Large intestine (tissue), 12 donors: Measurements from ENCODE around the gene SRSF10. TPM values are rescaled to one million over a fixed set of nuclear protein-coding genes. Genes with fewer than 3 reads are reported as not detected.
A peak's percentile ranks its signal among the peaks of the same experiment; 100 is the strongest.

Experiments
- DNase-seq, 2 donors: peaks; one replicate each; pipeline versions ENCODE4 v3.0.0 to v3.0.0-alpha.2; 2013
- H3K27ac ChIP-seq: one replicate; pipeline ENCODE4 v1.5.1; 2013; ENCODE audit warnings: low read length
- H3K27me3 ChIP-seq: 2 replicates; pipeline ENCODE4 v1.6.1; 2013; ENCODE audit warnings: low read length; ENCODE audit not compliant: control insufficient read depth, insufficient read depth
- H3K36me3 ChIP-seq: 2 replicates; pipeline ENCODE4 v1.6.1; 2013; ENCODE audit warnings: low read length; ENCODE audit not compliant: control insufficient read depth, insufficient read depth
- H3K4me1 ChIP-seq: one replicate; pipeline ENCODE4 v1.6.1; 2013; ENCODE audit warnings: low read length; ENCODE audit not compliant: control insufficient read depth, insufficient read depth
- H3K4me3 ChIP-seq: one replicate; pipeline ENCODE4 v1.5.1; 2013; ENCODE audit warnings: low read length
- H3K9me3 ChIP-seq: one replicate; pipeline ENCODE4 v1.6.1; 2013; ENCODE audit warnings: mild to moderate bottlenecking, low read depth, low read length, moderate library complexity; ENCODE audit not compliant: control insufficient read depth
- WGBS: methylation state at CpG from one replicate; pipeline ENCODE4 v1.1.5; 2013; ENCODE audit warnings: low lambda C conversion rate; ENCODE audit not compliant: insufficient coverage; 5-methylcytosine and 5-hydroxymethylcytosine counted together
- long read RNA-seq, 11 donors: transcript quantifications; one replicate each; lab custom pipeline, GENCODE V29; 2026
- polyA plus RNA-seq: library from polyadenylated mRNA; unstranded; fragments of 120-200 nt; gene quantifications from one replicate; pipeline ENCODE4 v1.2.1, GENCODE V29; 2013

The SRSF10 gene
- 169 TPM for polyA plus RNA-seq
- long read RNA-seq, donor 1, transcript SRSF10-212 (3 exons, 790 nt): major isoform, 6 of 24 reads
- long read RNA-seq, donor 1, partial matches to known transcripts: 0 of 24 reads
- long read RNA-seq, donor 1, other reads (novel, unspliced or antisense): 16 of 24 reads
- long read RNA-seq, donor 2, transcript SRSF10-212 (3 exons, 790 nt): major isoform, 12 of 37 reads
- long read RNA-seq, donor 2, partial matches to known transcripts: 0 of 37 reads
- long read RNA-seq, donor 2, other reads (novel, unspliced or antisense): 24 of 37 reads
- long read RNA-seq, donor 3: 0 reads
- long read RNA-seq, donor 4, partial matches to known transcripts: 0 of 3 reads
- long read RNA-seq, donor 4, other reads (novel, unspliced or antisense): 0 of 3 reads
- long read RNA-seq, donor 5, transcript SRSF10-212 (3 exons, 790 nt): major isoform, 5 of 14 reads
- long read RNA-seq, donor 5, partial matches to known transcripts: 0 of 14 reads
- long read RNA-seq, donor 5, other reads (novel, unspliced or antisense): 6 of 14 reads
- long read RNA-seq, donor 6, transcript SRSF10-212 (3 exons, 790 nt): major isoform, 5 of 27 reads
- long read RNA-seq, donor 6, partial matches to known transcripts: 10 of 27 reads
- long read RNA-seq, donor 6, other reads (novel, unspliced or antisense): 11 of 27 reads
- long read RNA-seq, donor 7, transcript SRSF10-212 (3 exons, 790 nt): major isoform, 7 of 9 reads
- long read RNA-seq, donor 7, partial matches to known transcripts: 0 of 9 reads
- long read RNA-seq, donor 7, other reads (novel, unspliced or antisense): 0 of 9 reads
- long read RNA-seq, donor 8, transcript SRSF10-212 (3 exons, 790 nt): major isoform, 18 of 43 reads
- long read RNA-seq, donor 8, partial matches to known transcripts: 0 of 43 reads
- long read RNA-seq, donor 8, other reads (novel, unspliced or antisense): 20 of 43 reads
- long read RNA-seq, donor 9, transcript SRSF10-212 (3 exons, 790 nt): major isoform, 6 of 23 reads
- long read RNA-seq, donor 9, partial matches to known transcripts: 7 of 23 reads
- long read RNA-seq, donor 9, other reads (novel, unspliced or antisense): 7 of 23 reads
- long read RNA-seq, donor 10, transcript SRSF10-212 (3 exons, 790 nt): major isoform, 7 of 25 reads
- long read RNA-seq, donor 10, partial matches to known transcripts: 0 of 25 reads
- long read RNA-seq, donor 10, other reads (novel, unspliced or antisense): 16 of 25 reads
- long read RNA-seq, donor 11, transcript SRSF10-212 (3 exons, 790 nt): major isoform, 6 of 24 reads
- long read RNA-seq, donor 11, partial matches to known transcripts: 7 of 24 reads
- long read RNA-seq, donor 11, other reads (novel, unspliced or antisense): 9 of 24 reads

DNA sequence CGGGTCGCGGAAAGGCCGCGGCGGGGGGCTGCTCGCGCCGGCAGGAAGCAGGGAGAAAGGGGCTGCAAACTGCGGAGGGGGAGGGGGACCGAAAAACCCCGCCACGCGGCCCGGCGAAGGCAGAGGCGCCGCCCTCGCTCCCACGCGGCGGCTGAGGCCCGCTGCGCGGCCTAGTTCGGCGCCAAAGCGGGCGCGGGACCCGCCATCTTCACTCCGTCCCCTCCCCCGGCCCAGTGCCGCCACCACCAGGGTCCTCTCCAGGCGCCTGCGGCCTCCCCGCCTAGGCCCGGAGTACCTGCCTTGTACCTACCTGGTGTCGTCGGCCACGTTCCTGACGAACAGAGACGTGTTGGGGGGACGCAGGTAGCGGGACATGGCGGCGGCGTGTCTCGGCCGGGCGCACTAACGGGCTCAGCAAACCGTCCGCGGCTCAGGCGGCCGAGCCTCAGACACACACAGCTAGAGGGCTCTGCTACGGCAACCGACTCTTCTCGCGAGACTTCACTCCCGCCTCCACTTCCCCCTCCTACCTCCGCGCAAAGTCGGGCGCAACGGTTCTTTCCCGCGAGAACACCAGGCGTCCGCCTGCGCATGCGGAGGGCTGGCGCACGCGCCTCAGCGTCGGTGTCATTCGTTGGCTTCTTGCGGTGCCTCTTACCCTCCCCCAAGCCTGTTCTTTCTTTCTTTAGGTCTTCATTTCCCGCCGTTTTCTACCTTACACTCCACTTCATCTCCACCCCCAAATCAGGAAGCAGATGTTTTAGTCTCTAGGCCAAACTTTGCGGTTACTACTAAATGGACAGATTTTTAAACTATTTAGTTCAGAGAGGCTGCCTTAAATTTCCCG, at the start of gene SRSF10:
Gene SRSF10, minus strand, starts transcription at position 447 of the 847 bp plus-strand sequence. Its CDS starts 72 bp downstream, at position 375.
- peak within 1 kb of the TSS; percentile 95 for H3K4me3 ChIP-seq
- peaks cover 17% of the 10 kb centered on the region for H3K4me1 ChIP-seq
- WGBS: 0% methylated on average over 6 of the region's 84 CpGs
- DNase-seq: peak; percentile 99
- no peaks in the 10 kb centered on the region for H3K9me3 ChIP-seq
- H3K27me3 ChIP-seq: no peaks in the 10 kb centered on the region
- H3K36me3 ChIP-seq: peaks cover 10% of the 10 kb centered on the region
- H3K27ac ChIP-seq: peak within 1 kb of the TSS; percentile 97

DNA sequence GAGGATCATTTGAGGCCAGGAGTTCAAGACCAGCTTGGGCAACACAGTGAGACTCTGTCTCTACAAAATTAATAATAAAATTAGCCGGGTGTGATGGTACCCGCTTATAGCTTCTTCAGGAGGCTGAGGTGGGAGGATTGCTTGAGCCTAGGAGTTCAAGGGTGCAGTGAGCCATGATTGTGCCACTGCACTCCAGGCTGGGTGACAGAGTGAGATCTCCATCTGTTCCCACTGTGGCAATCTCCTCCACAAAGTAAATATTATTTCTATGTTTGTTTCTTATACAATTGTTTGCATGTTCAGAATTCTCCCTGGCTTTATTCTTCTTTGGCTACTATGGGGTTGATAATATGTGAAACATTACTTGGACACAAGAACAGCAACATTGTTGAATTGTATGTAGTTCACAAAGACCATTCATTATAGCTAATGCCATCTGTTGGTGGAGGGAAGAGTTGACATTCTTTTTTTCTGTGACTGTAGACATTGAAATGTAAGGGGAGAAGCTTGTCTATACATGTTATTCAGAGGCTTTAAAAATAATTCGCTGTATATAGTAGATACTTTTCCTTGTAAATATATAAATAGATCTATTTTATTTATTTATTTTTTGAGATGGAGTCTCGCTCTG, 47.8 kb upstream of the SRSF10 start:
- peaks cover 4% of the 10 kb centered on the region for H3K4me1 ChIP-seq
- WGBS: no CpG with 5 or more reads among the region's 4 CpGs
- no peaks in the 10 kb centered on the region for H3K9me3 ChIP-seq
- H3K27ac ChIP-seq: no peak overlapping the region
- DNase-seq: peak in 1 of 2 donors; percentile 55
- H3K36me3 ChIP-seq: no peaks in the 10 kb centered on the region
- no peak overlapping the region for H3K4me3 ChIP-seq
- no peaks in the 10 kb centered on the region for H3K27me3 ChIP-seq

DNA sequence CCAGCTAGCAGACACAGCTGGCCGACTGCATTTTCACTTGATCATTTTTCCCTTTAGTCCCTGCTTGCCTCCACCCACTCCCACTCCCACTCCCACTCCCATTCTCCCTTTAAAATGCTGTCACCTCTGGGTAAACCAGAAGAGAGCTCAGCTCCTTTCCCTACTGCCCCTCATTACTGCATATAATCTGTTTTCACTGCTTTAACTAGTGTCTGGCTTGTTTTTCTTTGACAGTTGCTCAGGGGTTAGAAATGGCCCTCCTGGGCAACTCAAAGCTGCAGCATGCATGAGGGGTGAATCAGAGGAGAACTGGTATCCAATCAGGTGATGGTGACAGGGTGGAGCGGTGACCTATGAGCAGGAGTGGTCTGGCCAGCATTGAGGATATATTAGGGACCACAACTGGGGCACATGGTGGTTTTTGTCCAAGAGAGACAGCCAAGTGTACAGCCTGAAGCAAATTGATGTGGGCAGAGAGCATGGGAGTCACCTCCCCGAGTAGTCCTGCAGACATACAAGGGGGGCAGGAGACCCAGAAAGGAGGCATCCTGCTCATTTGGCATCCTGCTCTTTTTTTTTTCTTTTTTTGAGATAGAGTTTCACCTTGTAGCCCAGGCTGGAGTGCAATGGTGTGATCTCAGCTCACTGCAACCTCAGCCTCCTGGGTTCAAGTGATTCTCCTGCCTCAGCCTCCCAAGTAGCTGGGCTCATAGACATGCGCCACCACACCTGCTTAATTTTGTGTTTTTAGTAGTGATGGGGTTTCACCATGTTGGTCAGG, 42.6 kb upstream of the SRSF10 start:
- Histone ChIP-seq H3K27me3 (no peaks in the 10 kb centered on the region), H3K4me3 (no peak overlapping the region), H3K4me1 (peaks cover 54% of the 10 kb centered on the region), H3K9me3 (no peaks in the 10 kb centered on the region), H3K36me3 (no peaks in the 10 kb centered on the region), H3K27ac (peak overlapping the region; percentile 96)
- no CpG with 5 or more reads among the region's 4 CpGs for WGBS
- DNase-seq: peak; percentile 66 to 74

DNA sequence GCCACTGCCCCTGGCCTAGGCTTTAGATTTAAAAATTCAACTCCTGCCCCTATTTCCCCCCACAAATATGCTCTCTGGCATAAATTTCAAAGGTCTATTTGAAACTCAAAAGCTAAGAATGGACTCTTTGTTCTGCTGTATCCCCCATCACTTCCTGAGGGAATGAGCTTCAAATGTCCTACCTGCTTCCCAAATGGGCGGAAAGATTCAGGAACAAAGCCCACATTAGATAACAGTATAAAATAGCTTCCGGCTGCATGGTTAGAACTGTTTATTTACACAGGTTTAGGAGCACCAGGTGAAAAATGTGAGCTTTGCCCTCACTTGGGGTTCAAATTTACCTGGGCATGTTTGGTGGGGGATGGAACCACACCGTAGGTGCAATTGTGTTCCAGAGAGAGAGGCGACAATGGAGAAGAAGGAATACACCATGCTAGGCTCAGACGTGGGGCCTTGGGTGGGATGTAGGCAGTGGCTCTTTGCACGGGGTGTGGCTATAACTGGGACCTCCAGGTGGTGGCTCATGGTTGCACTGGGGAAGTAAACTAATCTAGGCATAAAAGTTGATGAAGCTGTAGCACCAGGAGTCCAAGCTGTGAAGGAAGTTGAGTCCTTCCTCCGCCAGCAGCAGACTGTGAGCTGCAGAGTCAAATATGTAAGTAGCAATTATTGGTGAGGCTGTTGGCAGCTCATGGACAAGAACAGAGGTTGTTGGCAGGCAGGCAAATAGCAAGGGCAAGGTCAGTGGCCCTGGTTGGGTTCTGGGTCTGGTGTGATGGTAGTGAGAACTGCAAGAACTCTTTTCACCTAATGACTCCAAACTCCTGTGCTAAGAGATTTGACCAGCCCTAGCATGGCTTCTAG, 41.5 kb upstream of the SRSF10 start:
- H3K27ac ChIP-seq: peak overlapping the region; percentile 96
- peak; percentile 61 to 89 for DNase-seq
- H3K9me3 ChIP-seq: no peaks in the 10 kb centered on the region
- H3K36me3 ChIP-seq: no peaks in the 10 kb centered on the region
- H3K4me1 ChIP-seq: peaks cover 64% of the 10 kb centered on the region
- WGBS: no CpG with 5 or more reads among the region's 7 CpGs
- no peak overlapping the region for H3K4me3 ChIP-seq
- no peaks in the 10 kb centered on the region for H3K27me3 ChIP-seq

DNA sequence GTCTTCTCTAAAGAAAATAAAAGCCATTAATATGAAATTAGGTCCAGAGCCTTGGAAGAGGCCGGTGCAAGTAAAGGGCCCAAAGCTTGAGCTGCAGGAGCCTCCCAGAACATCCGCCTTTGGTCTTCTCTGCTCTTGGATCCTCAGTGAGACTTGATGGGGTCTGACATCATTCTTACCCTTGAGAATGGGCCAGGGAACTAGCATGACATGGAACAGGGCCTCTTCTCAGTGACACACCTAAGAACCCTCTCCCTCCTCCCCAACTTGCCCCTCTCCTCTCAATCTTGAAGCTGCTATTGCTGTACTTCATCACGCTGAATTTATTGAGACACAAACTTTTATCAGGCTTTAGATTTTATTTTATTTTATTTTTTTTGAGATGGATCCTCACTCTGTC, 40.3 kb upstream of the SRSF10 start:
- no peaks in the 10 kb centered on the region for H3K27me3 ChIP-seq
- H3K9me3 ChIP-seq: no peaks in the 10 kb centered on the region
- DNase-seq: no peak
- H3K4me1 ChIP-seq: peaks cover 74% of the 10 kb centered on the region
- H3K27ac ChIP-seq: peak overlapping the region; percentile 96
- WGBS: no CpG with 5 or more reads among the region's 3 CpGs
- no peaks in the 10 kb centered on the region for H3K36me3 ChIP-seq
- no peak overlapping the region for H3K4me3 ChIP-seq

DNA sequence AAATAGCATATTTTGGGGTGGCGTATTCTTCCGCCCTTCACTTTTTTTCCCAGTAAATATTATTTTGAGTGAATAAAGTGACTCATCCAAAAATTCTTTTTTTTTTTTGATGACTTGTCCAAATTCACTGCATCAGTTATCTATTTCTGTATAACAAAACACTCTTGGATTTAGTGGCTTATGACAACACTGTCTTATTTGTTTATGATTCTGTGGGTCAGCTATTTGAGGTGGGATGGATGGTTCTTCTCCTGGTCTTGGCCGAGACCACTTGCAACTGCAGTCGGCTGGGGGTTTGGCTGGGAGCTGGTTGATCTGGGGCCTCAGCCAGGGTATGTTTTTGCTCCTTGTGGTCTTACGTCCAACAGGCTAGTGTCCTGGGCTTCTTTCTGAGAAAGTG, 39.9 kb upstream of the SRSF10 start:
- Histone ChIP-seq H3K9me3 (no peaks in the 10 kb centered on the region), H3K4me1 (peaks cover 76% of the 10 kb centered on the region), H3K27me3 (no peaks in the 10 kb centered on the region), H3K36me3 (no peaks in the 10 kb centered on the region), H3K4me3 (no peak overlapping the region), H3K27ac (peak overlapping the region; percentile 96)
- WGBS: no CpG with 5 or more reads among the region's 5 CpGs
- no peak for DNase-seq

DNA sequence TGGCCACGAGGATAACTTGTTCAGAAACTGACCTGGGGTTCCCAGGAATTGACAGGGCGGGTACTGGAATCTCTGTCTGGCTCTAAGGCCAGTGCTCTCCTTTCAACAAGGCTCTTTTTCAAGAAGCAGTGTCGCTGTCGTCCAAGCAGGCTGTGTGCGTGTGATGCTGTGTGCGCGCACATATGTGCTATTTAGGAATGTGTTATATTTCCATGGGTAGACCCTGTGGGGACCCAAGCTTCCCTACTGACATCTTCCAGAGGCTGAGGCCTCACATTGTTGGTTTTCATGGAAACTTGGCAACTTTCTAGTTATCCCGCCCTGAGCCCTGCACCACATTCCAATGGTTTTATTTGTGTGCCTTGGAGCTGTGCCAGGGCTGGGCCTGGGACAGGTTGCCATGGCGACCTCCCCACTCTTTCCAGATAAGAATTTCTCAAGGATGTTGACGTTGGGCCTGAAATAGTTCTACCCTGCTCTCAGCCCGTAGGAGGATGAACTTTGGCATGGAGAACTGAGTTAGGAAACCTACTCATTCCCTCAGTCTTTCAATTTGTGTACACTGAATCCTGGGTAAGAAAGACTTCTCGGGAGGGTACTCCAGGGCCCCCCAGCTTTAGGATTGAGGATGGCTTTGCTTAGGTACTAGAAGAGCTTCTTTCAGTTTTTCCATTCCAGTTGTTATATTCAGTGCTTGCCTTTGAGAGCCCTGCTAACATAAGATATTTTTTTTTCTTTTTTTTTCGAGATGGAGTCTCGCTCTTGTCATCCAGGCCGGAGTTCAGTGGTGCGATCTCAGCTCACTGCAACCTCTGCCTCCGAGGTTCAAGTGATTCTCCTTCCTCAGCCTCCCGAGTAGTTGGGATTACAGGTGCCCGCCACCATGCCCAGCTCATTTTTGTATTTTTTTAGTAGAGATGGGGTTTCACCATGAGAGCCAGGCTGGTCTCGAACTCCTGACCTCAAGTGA, 38.8 kb upstream of the SRSF10 start:
- Histone ChIP-seq H3K9me3 (no peaks in the 10 kb centered on the region), H3K27me3 (no peaks in the 10 kb centered on the region), H3K36me3 (no peaks in the 10 kb centered on the region), H3K4me1 (peaks cover 86% of the 10 kb centered on the region), H3K27ac (peak overlapping the region; percentile 96), H3K4me3 (no peak overlapping the region)
- peak; percentile 98 to 99 for DNase-seq
- no CpG with 5 or more reads among the region's 20 CpGs for WGBS
